SK-N-SH (cell line): Measurements from ENCODE around the gene FCGBP. TPM values are rescaled to one million over a fixed set of nuclear protein-coding genes. Genes with fewer than 3 reads are reported as not detected.

ENCODE experiments used
- CTCF ChIA-PET: fragments of 300-600, 350-600 bp; formaldehyde crosslinking; extraction: SDS; loops from one replicate; lab custom pipeline; 2021; lab: Yijun Ruan, JAX
- POLR2A ChIA-PET: fragments of 350-600 bp; sonication (Branson Sonifier 250); formaldehyde crosslinking; extraction: SDS; loops from one replicate; lab custom pipeline; 2020; ENCODE audit warnings: antibody characterized with exemption, inconsistent platforms; lab: Yijun Ruan, JAX
- DNase-seq: peaks from one replicate; pipeline ENCODE4 v3.0.0; 2012
- H2AFZ ChIP-seq: fragments of 200-600 bp; sonication (generic); 2 replicates; pipeline ENCODE4 v1.8.1; 2016; ENCODE audit warnings: antibody characterized with exemption, mild to moderate bottlenecking, low read depth
- H3F3A ChIP-seq: fragments of 200-600 bp; sonication (generic); replicated peaks from 2 replicates; pipeline ENCODE3; 2016; ENCODE audit warnings: antibody characterized with exemption, mild to moderate bottlenecking; ENCODE audit not compliant: insufficient read depth
- H3K27ac ChIP-seq, 2 experiments: fragments of 200-500 bp in 1 of 2; fragments of 200-600 bp in 1 of 2; sonication (Bioruptor generic) in 1 of 2; sonication (generic), shearing (Covaris generic) in 1 of 2; 2 replicates each; pipeline versions ENCODE4 v1.5.1 to v1.6.1; 2014 to 2016; ENCODE audit warnings: low read depth in 2 of 2, inconsistent platforms in 1 of 2, low read length in 1 of 2, mild to moderate bottlenecking in 1 of 2, mixed read lengths in 1 of 2
- H3K27me3 ChIP-seq: fragments of 200-600 bp; sonication (generic), shearing (Covaris generic); 2 replicates; pipeline ENCODE4 v1.6.1; 2016; ENCODE audit warnings: mixed run types; ENCODE audit not compliant: insufficient read depth
- H3K36me3 ChIP-seq, 2 experiments: fragments of 200-500 bp in 1 of 2; fragments of 200-600 bp in 1 of 2; sonication (Bioruptor generic) in 1 of 2; sonication (generic) in 1 of 2; replicated peaks in 1 of 2; 2 replicates each; pipeline versions ENCODE3 to v1.5.1; 2014 to 2016; ENCODE audit warnings: low read length in 1 of 2, mild to moderate bottlenecking in 1 of 2; ENCODE audit not compliant: insufficient read depth in 2 of 2, control insufficient read depth in 1 of 2
- H3K4me1 ChIP-seq, 2 experiments: fragments of 200-500 bp in 1 of 2; fragments of 200-600 bp in 1 of 2; sonication (Bioruptor generic) in 1 of 2; sonication (generic), shearing (Covaris generic) in 1 of 2; 2 replicates each; pipeline versions ENCODE4 v1.5.1 to v1.6.1; 2014 to 2016; ENCODE audit warnings: low read depth in 1 of 2, low read length in 1 of 2, mixed run types in 1 of 2; ENCODE audit not compliant: insufficient read depth in 2 of 2, control insufficient read depth in 1 of 2
- H3K4me2 ChIP-seq: fragments of 200-600 bp; sonication (generic), shearing (Covaris generic); 2 replicates; pipeline ENCODE4 v1.6.1; 2017; ENCODE audit warnings: mixed run types
- H3K4me3 ChIP-seq, 2 experiments: fragments of 200-500 bp in 1 of 2; fragments of 200-600 bp in 1 of 2; sonication (Bioruptor generic) in 1 of 2; sonication (generic), shearing (Covaris generic) in 1 of 2; 2 replicates each; pipeline versions ENCODE4 v1.5.1 to v1.8.1; 2014 to 2016; ENCODE audit warnings: low read depth in 2 of 2, inconsistent platforms in 1 of 2, low read length in 1 of 2, mild to moderate bottlenecking in 1 of 2, mixed read lengths in 1 of 2, moderate library complexity in 1 of 2
- H3K79me2 ChIP-seq: fragments of 200-600 bp; sonication (generic); 2 replicates; pipeline ENCODE4 v1.8.1; 2017; ENCODE audit warnings: mild to moderate bottlenecking; ENCODE audit not compliant: insufficient read depth
- H3K9ac ChIP-seq: fragments of 200-600 bp; sonication (generic); 2 replicates; pipeline ENCODE4 v1.6.1; 2017; ENCODE audit warnings: mixed run types
- H3K9me2 ChIP-seq: fragments of 200-600 bp; sonication (generic); 2 replicates; pipeline ENCODE4 v1.6.1; 2017; ENCODE audit warnings: mixed run types
- H3K9me3 ChIP-seq: fragments of 200-600 bp; sonication (generic); 2 replicates; pipeline ENCODE4 v1.6.1; 2017; ENCODE audit warnings: mixed run types, mild to moderate bottlenecking, moderate library complexity
- H4K20me1 ChIP-seq: fragments of 200-600 bp; sonication (generic); 2 replicates; pipeline ENCODE4 v1.6.1; 2017; ENCODE audit warnings: mild to moderate bottlenecking, mixed run types; ENCODE audit not compliant: insufficient read depth
- CHD2 ChIP-seq: fragments of 150-350 bp; IDR thresholded peaks from 2 replicates; pipeline ENCODE4 v1.6.1; 2018; ENCODE audit warnings: low read length; ENCODE audit not compliant: partially characterized antibody
- ELF1 ChIP-seq: IDR thresholded peaks from 2 replicates; pipeline ENCODE4 v1.4.0; 2012
- EP300 ChIP-seq, 2 experiments: IDR thresholded peaks; 2 replicates each; pipeline versions ENCODE4 v1.4.0 to v1.6.1; 2012; ENCODE audit warnings: borderline replicate concordance in 1 of 2, low read depth in 1 of 2, low read length in 1 of 2
- GABPA ChIP-seq: IDR thresholded peaks from 2 replicates; pipeline ENCODE4 v1.4.0; 2012; ENCODE audit warnings: low read depth, mild to moderate bottlenecking
- JUND ChIP-seq: IDR thresholded peaks from 2 replicates; pipeline ENCODE4 v1.4.0; 2012
- MEF2A ChIP-seq: IDR thresholded peaks from 2 replicates; pipeline ENCODE4 v1.4.0; 2012; ENCODE audit warnings: low read depth, borderline replicate concordance
- NFIC ChIP-seq: IDR thresholded peaks from 2 replicates; pipeline ENCODE4 v1.4.0; 2012; ENCODE audit warnings: borderline replicate concordance
- RAD21 ChIP-seq: IDR thresholded peaks from 2 replicates; pipeline ENCODE4 v1.6.1; 2012; ENCODE audit warnings: mild to moderate bottlenecking, low read length
- RCOR1 ChIP-seq: fragments of 150-350 bp; IDR thresholded peaks from 2 replicates; pipeline ENCODE4 v1.6.1; 2017; ENCODE audit warnings: antibody characterized with exemption, low read length
- RFX5 ChIP-seq: IDR thresholded peaks from 2 replicates; pipeline ENCODE4 v1.6.1; 2012; ENCODE audit warnings: mild to moderate bottlenecking, improper control_type of control experiment, low read length
- RXRA ChIP-seq: IDR thresholded peaks from 2 replicates; pipeline ENCODE4 v1.4.0; 2012; ENCODE audit warnings: low read depth, mild to moderate bottlenecking, borderline replicate concordance
- SIN3A ChIP-seq: IDR thresholded peaks from 2 replicates; pipeline ENCODE4 v1.6.1; 2012; ENCODE audit warnings: low read depth, mild to moderate bottlenecking, low read length, moderate library complexity, borderline replicate concordance
- TAF1 ChIP-seq: IDR thresholded peaks from 2 replicates; pipeline ENCODE4 v1.6.1; 2012; ENCODE audit warnings: low read depth, mild to moderate bottlenecking, low read length, moderate library complexity, borderline replicate concordance
- WGBS: methylation state at CpG from one replicate; pipeline ENCODE4 v1.1.6; 2017; ENCODE audit warnings: low lambda C conversion rate; 5-methylcytosine and 5-hydroxymethylcytosine counted together
- polyA plus RNA-seq, 3 experiments: library from polyadenylated mRNA; depleted of rRNA; stranded (reverse); fragments of >200 nt; gene quantifications; 2 replicates each; pipeline ENCODE4 v1.2.3, GENCODE V29; 2012

Gene FCGBP
- polyA plus RNA-seq, 1 of the 3 experiments (the other 2 are of a cell fraction) = 0.07 TPM

- TF ChIP-seq RCOR1 (no peak), JUND (no peak), RAD21 (no peak), RFX5 (no peak), EP300 (IDR thresholded peaks at IDR 0.05; ENCODE audit: borderline replicate concordance in 1 of 2, low read depth in 1 of 2, low read length in 1 of 2) (no peak), SIN3A (no peak), MEF2A (no peak), TAF1 (no peak)
Observed at GRCh38 chr19:39927076-39927475, 7.4 kb downstream of the FCGBP start (continued).

GRCh38 chr19:39926170-39926760 lies 8.2 kb downstream of the FCGBP start:
- Histone ChIP-seq H3K4me2 (no peak overlapping the region), H3F3A (no peaks in the 10 kb centered on the region), H3K9me2 (no peaks in the 10 kb centered on the region), H3K36me3 (no peaks in the 10 kb centered on the region), H3K79me2 (no peaks in the 10 kb centered on the region), H3K9me3 (no peaks in the 10 kb centered on the region), H3K27ac (no peak overlapping the region), H3K4me3 (no peak overlapping the region), H3K4me1 (no peaks in the 10 kb centered on the region), H3K9ac (no peak overlapping the region), H2AFZ (no peak overlapping the region), H4K20me1 (no peaks in the 10 kb centered on the region), H3K27me3 (no peaks in the 10 kb centered on the region; the same call in 1 of the 2 replicates)
- ChIA-PET POLR2A (no interaction called here), CTCF (no interaction called here)
- TF ChIP-seq RCOR1 = no peak
- DNase-seq = no peak
- WGBS = 57% methylated on average over 8 of the region's 8 CpGs

GRCh38 chr19:39924952-39925351 lies 9.5 kb downstream of the FCGBP start:
- WGBS = 39% methylated on average over 5 of the region's 5 CpGs
- no peak overlapping the region for H2AFZ ChIP-seq
- H3K9me3 ChIP-seq = no peaks in the 10 kb centered on the region
- H3K4me3 ChIP-seq = no peak overlapping the region
- TF ChIP-seq NFIC = no peak
- TF ChIP-seq CHD2 = no peak
- no peak for TF ChIP-seq ELF1
- no peak for TF ChIP-seq RFX5
- no peak for TF ChIP-seq GABPA
- TF ChIP-seq RXRA = no peak
- H3K4me2 ChIP-seq = no peak overlapping the region
- no peaks in the 10 kb centered on the region for H3K4me1 ChIP-seq
- no peak for DNase-seq
- H3K36me3 ChIP-seq = no peaks in the 10 kb centered on the region
- no peaks in the 10 kb centered on the region for H3K79me2 ChIP-seq
- H3K27ac ChIP-seq = no peak overlapping the region
- no peaks in the 10 kb centered on the region for H3K9me2 ChIP-seq
- no peaks in the 10 kb centered on the region for H3F3A ChIP-seq
- H3K9ac ChIP-seq = no peak overlapping the region
- ChIA-PET CTCF (no interaction called here), POLR2A (no interaction called here)
- no peaks in the 10 kb centered on the region for H3K27me3 ChIP-seq
- H4K20me1 ChIP-seq = no peaks in the 10 kb centered on the region
